ENCODE data around the gene RXRB.

DNA sequence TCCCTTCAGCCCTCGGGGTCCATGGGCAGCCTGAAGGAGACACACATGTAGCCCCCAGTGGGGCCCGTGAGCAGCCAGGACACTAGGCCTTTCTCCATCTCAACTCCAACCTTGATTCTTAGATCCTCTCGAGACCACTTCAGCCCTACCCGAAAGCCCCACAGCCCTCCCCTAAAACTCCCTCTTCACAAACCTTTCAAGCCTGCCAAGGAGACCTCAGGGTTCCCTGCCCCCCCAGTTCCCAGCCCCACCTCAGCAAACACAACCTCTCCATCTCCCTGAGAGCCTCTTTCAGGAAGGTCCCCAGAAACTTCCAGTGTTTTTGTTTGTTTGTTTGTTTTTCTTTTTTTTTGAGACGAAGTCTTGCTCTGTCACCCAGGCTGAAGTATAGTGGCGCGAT lies 19.3 kb downstream of the RXRB start:
- no peak for TF ChIP-seq EZH2phosphoT487 (IDR thresholded peaks at IDR 0.05; ENCODE audit: low read depth)
- TF ChIP-seq, protein P1, sequence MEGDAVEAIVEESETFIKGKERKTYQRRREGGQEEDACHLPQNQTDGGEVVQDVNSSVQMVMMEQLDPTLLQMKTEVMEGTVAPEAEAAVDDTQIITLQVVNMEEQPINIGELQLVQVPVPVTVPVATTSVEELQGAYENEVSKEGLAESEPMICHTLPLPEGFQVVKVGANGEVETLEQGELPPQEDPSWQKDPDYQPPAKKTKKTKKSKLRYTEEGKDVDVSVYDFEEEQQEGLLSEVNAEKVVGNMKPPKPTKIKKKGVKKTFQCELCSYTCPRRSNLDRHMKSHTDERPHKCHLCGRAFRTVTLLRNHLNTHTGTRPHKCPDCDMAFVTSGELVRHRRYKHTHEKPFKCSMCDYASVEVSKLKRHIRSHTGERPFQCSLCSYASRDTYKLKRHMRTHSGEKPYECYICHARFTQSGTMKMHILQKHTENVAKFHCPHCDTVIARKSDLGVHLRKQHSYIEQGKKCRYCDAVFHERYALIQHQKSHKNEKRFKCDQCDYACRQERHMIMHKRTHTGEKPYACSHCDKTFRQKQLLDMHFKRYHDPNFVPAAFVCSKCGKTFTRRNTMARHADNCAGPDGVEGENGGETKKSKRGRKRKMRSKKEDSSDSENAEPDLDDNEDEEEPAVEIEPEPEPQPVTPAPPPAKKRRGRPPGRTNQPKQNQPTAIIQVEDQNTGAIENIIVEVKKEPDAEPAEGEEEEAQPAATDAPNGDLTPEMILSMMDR (IDR thresholded peaks at IDR 0.05; ENCODE audit: low read depth, low read length), result no peak
